A549 (cell line): ENCODE data around the gene ANKFN1. TPM values are rescaled to one million over a fixed set of nuclear protein-coding genes. Genes with fewer than 3 reads are reported as not detected.

Experiments used
- ATAC-seq, 2 experiments: fragments of 200-7000 bp in 1 of 2; fragments of >200 bp in 1 of 2; cut with Nextera tagmentation in 1 of 2; cut with Tn5 transposase in 1 of 2; 3 replicates each; pipeline versions ENCODE4 v1.8.0 to v1.9.1; 2018 to 2020; ENCODE audit warnings: mild to moderate bottlenecking in 1 of 2, moderate library complexity in 1 of 2
- CTCF ChIA-PET: fragments of 300-600 bp; sonication (Branson Sonifier 250); formaldehyde crosslinking; extraction: SDS; loops from one replicate; lab custom pipeline; 2021; ENCODE audit warnings: antibody characterized with exemption, inconsistent platforms; lab: Yijun Ruan, JAX
- POLR2A ChIA-PET: fragments of 350-600 bp; formaldehyde crosslinking; extraction: SDS; loops from one replicate; lab custom pipeline; 2021; ENCODE audit warnings: antibody characterized with exemption, inconsistent platforms; lab: Yijun Ruan, JAX
- DNase-seq, 2 experiments: peaks; one replicate each; pipeline versions ENCODE4 v3.0.0 to v3.0.0-alpha.2; 2011 to 2016; ENCODE audit warnings: low read depth in 1 of 2, low spot score in 1 of 2
- FAIRE-seq: peaks from 2 replicates; lab custom pipeline; 2011; peaks lifted over from hg19 to GRCh38; lab: Jason Lieb, UNC
- H3K27ac ChIP-seq, 2 experiments: fragments of >200 bp; sonication (Bioruptor Twin); formaldehyde crosslinking; 3 replicates each; pipeline ENCODE4 v1.5.1; 2016 to 2017
- H3K4me1 ChIP-seq: fragments of >200 bp; sonication (Bioruptor Twin); formaldehyde crosslinking; 3 replicates; pipeline ENCODE4 v1.6.1; 2016
- H3K4me2 ChIP-seq: fragments of >200 bp; sonication (Bioruptor Twin); formaldehyde crosslinking; 3 replicates; pipeline ENCODE4 v1.6.1; 2016
- H3K4me3 ChIP-seq: fragments of >200 bp; sonication (Bioruptor Twin); formaldehyde crosslinking; 3 replicates; pipeline ENCODE4 v1.5.1; 2016
- H3K9me3 ChIP-seq: fragments of >200 bp; sonication (Bioruptor Twin); formaldehyde crosslinking; 3 replicates; pipeline ENCODE4 v1.6.1; 2016
- BHLHE40 ChIP-seq: IDR thresholded peaks from 2 replicates; pipeline ENCODE4 v1.6.1; 2012; ENCODE audit warnings: low read depth, low read length, inconsistent platforms
- CBX2 ChIP-seq: fragments of 200-600 bp; sonication (generic); IDR thresholded peaks from 2 replicates; pipeline ENCODE4 v1.6.1; 2016; ENCODE audit warnings: low read depth, mild to moderate bottlenecking, borderline replicate concordance
- CBX8 ChIP-seq: fragments of 200-600 bp; sonication (generic); IDR thresholded peaks from 2 replicates; pipeline ENCODE4 v1.6.1; 2016
- CHD4 ChIP-seq: fragments of 200-600 bp; sonication (generic); IDR thresholded peaks from 2 replicates; pipeline ENCODE4 v1.6.1; 2016; ENCODE audit warnings: antibody characterized with exemption, mild to moderate bottlenecking, borderline replicate concordance
- EHF ChIP-seq: fragments of 250-450 bp; sonication (Bioruptor Pico); IDR thresholded peaks from 2 replicates; pipeline ENCODE4 v1.5.0; 2020; ENCODE audit warnings: mild to moderate bottlenecking
- EHMT2 ChIP-seq: fragments of 200-600 bp; sonication (generic); IDR thresholded peaks from 2 replicates; pipeline ENCODE4 v1.6.1; 2016; ENCODE audit warnings: antibody characterized with exemption, low read depth, mild to moderate bottlenecking, moderate library complexity
- ESRRA ChIP-seq: fragments of 150-350 bp; IDR thresholded peaks from 2 replicates; pipeline ENCODE4 v1.6.1; 2014; ENCODE audit warnings: mild to moderate bottlenecking, low read length, borderline replicate concordance
- FOSB ChIP-seq: fragments of 250-450 bp; sonication (Bioruptor Pico); IDR thresholded peaks from 2 replicates; pipeline ENCODE4 v1.5.0; 2020; ENCODE audit warnings: mild to moderate bottlenecking, moderate library complexity
- FOXS1 ChIP-seq: fragments of 250-450 bp; sonication (Bioruptor Pico); IDR thresholded peaks from 2 replicates; pipeline ENCODE4 v1.5.0; 2020; ENCODE audit warnings: mild to moderate bottlenecking, moderate library complexity
- HDAC2 ChIP-seq: fragments of 200-600 bp; sonication (generic); IDR thresholded peaks from 2 replicates; pipeline ENCODE4 v1.6.1; 2016
- HEYL ChIP-seq: fragments of 250-450 bp; sonication (Bioruptor Pico); IDR thresholded peaks from 2 replicates; pipeline ENCODE4 v1.8.0; 2021; ENCODE audit warnings: mild to moderate bottlenecking, moderate library complexity
- HOXB5 ChIP-seq: fragments of 250-450 bp; sonication (Bioruptor Pico); IDR thresholded peaks from 2 replicates; pipeline ENCODE4 v1.5.0; 2020; ENCODE audit warnings: mild to moderate bottlenecking, moderate library complexity
- JUNB ChIP-seq: fragments of >200 bp; sonication (Bioruptor Twin); formaldehyde crosslinking; IDR thresholded peaks from 2 replicates; pipeline ENCODE4 v1.6.1; 2016
- KDM5A ChIP-seq: fragments of 200-600 bp; sonication (generic); IDR thresholded peaks from 2 replicates; pipeline ENCODE4 v1.6.1; 2016; ENCODE audit warnings: antibody characterized with exemption, mild to moderate bottlenecking
- MAZ ChIP-seq: fragments of 150-350 bp; IDR thresholded peaks from 2 replicates; pipeline ENCODE4 v1.6.1; 2014; ENCODE audit warnings: antibody characterized with exemption, low read depth, low read length, borderline replicate concordance
- MYC ChIP-seq: IDR thresholded peaks from 2 replicates; pipeline ENCODE4 v1.6.1; 2012; ENCODE audit warnings: mild to moderate bottlenecking, inconsistent platforms, low read length, improper control_type of control experiment, borderline replicate concordance
- NR3C1 ChIP-seq: fragments of >200 bp; sonication (Bioruptor Twin); formaldehyde crosslinking; IDR thresholded peaks from 3 replicates; pipeline ENCODE4 v1.6.1; 2017
- POLR2AphosphoS2 ChIP-seq: conservative IDR thresholded peaks from 2 replicates; pipeline ENCODE4 v1.6.1; 2012; ENCODE audit warnings: low read length, improper control_type of control experiment, inconsistent platforms
- RCOR1 ChIP-seq: fragments of 150-350 bp; IDR thresholded peaks from 2 replicates; pipeline ENCODE4 v1.6.1; 2014; ENCODE audit warnings: antibody characterized with exemption, low read length, low read depth
- SMC3 ChIP-seq: fragments of >200 bp; sonication (Bioruptor Twin); formaldehyde crosslinking; IDR thresholded peaks from 3 replicates; pipeline ENCODE4 v1.6.1; 2018; ENCODE audit warnings: inconsistent platforms
- ZFP36 ChIP-seq: fragments of 450-650 bp; IDR thresholded peaks from 2 replicates; pipeline ENCODE4 v1.6.1; 2014; ENCODE audit warnings: borderline replicate concordance; ENCODE audit not compliant: partially characterized antibody
- ZNF302 ChIP-seq: fragments of 250-450 bp; sonication (Bioruptor Pico); IDR thresholded peaks from 2 replicates; pipeline ENCODE4 v1.9.0; 2021; ENCODE audit warnings: inconsistent platforms, mild to moderate bottlenecking, moderate library complexity
- WGBS: methylation state at CpG from one replicate; pipeline ENCODE4 v1.1.6; 2017; ENCODE audit errors: missing lambda C conversion rate; 5-methylcytosine and 5-hydroxymethylcytosine counted together
- polyA plus RNA-seq, 4 experiments: library from polyadenylated mRNA; depleted of rRNA in 3 of 4; stranded (reverse); fragments of >200 nt; fragmentation: RNase III in 1 of 4; extraction: RNeasy Plus Mini Kit Qiagen cat#74134 plus additional on column Dnase treatment in 1 of 4; gene quantifications; 2 replicates in 3 of 4; 3 replicates in 1 of 4; pipeline ENCODE4 v1.2.3, GENCODE V29; 2011 to 2017
- TF ChIP-seq, protein P1 (sequence below): fragments of 450-650 bp; IDR thresholded peaks from 2 replicates; pipeline ENCODE4 v1.6.1; 2014; ENCODE audit warnings: antibody characterized with exemption
- TF ChIP-seq, protein P2 (sequence below): fragments of 150-350 bp; IDR thresholded peaks from 2 replicates; pipeline ENCODE4 v1.6.1; 2014; ENCODE audit warnings: low read depth, mild to moderate bottlenecking, low read length
- TF ChIP-seq, protein P3 (sequence below): IDR thresholded peaks from 2 replicates; pipeline ENCODE4 v1.6.1; 2012
- TF ChIP-seq, protein P4 (sequence below): IDR thresholded peaks from 2 replicates; pipeline ENCODE4 v1.6.1; 2012; ENCODE audit warnings: low read depth, borderline replicate concordance
- TF ChIP-seq, protein P5 (sequence below): fragments of >200 bp; sonication (Bioruptor Twin); formaldehyde crosslinking; IDR thresholded peaks from 3 replicates; pipeline ENCODE4 v1.6.1; 2016
- TF ChIP-seq, protein P6 (sequence below): fragments of 200-600 bp; sonication (generic); IDR thresholded peaks from 2 replicates; pipeline ENCODE4 v1.6.1; 2016; ENCODE audit warnings: antibody characterized with exemption, mild to moderate bottlenecking, moderate library complexity

Gene ANKFN1
- polyA plus RNA-seq, 2 of the 4 experiments (the other 2 are of a cell fraction): 0.37 TPM; not detected in 1

DNA sequence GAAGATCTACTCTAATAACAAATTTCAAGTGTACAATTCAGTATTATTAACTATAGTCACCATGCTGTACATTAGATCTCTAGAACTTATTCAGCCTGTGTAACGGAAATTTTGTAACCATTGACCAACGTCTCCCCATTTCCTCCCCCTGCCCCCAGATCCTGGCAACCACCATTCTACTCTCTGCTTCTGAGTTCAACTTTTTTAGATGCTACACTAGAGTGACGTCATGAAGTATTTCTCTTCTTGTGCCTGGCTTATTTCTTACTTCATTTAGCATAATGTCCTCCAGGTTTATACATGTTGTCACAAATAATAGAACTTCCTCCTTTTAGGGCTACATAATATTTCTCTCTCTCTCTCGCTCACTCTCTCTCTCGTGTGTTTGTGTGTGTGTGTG lies 157.5 kb downstream of the ANKFN1 start:
- no peak for FAIRE-seq
- Histone ChIP-seq H3K9me3 (no peaks in the 10 kb centered on the region), H3K4me1 (no peaks in the 10 kb centered on the region), H3K4me2 (no peak overlapping the region), H3K27ac (no peak overlapping the region), H3K4me3 (no peak overlapping the region)
- DNase-seq: no peak
- CTCF ChIA-PET: interaction anchor here (0.6 to 0.8 kb wide), 3 partner anchors 9 to 405 kb away, joined by 3 read pairs; no protein-coding TSS in a partner anchor
- ATAC-seq: no peak
- POLR2A ChIA-PET: no interaction called here
- WGBS: 38% methylated on average over 5 of the region's 5 CpGs
- TF ChIP-seq EHF (CRISPR knock-in tag) (no peak), BHLHE40 (no peak), FOSB (no peak), ESRRA (no peak), RCOR1 (no peak), KDM5A (no peak), POLR2AphosphoS2 (no peak), EHMT2 (no peak), HEYL (CRISPR knock-in tag) (no peak)
- TF ChIP-seq, protein P1, sequence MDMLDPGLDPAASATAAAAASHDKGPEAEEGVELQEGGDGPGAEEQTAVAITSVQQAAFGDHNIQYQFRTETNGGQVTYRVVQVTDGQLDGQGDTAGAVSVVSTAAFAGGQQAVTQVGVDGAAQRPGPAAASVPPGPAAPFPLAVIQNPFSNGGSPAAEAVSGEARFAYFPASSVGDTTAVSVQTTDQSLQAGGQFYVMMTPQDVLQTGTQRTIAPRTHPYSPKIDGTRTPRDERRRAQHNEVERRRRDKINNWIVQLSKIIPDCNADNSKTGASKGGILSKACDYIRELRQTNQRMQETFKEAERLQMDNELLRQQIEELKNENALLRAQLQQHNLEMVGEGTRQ: no peak
- TF ChIP-seq, protein P2, sequence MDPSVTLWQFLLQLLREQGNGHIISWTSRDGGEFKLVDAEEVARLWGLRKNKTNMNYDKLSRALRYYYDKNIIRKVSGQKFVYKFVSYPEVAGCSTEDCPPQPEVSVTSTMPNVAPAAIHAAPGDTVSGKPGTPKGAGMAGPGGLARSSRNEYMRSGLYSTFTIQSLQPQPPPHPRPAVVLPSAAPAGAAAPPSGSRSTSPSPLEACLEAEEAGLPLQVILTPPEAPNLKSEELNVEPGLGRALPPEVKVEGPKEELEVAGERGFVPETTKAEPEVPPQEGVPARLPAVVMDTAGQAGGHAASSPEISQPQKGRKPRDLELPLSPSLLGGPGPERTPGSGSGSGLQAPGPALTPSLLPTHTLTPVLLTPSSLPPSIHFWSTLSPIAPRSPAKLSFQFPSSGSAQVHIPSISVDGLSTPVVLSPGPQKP: no peak

DNA sequence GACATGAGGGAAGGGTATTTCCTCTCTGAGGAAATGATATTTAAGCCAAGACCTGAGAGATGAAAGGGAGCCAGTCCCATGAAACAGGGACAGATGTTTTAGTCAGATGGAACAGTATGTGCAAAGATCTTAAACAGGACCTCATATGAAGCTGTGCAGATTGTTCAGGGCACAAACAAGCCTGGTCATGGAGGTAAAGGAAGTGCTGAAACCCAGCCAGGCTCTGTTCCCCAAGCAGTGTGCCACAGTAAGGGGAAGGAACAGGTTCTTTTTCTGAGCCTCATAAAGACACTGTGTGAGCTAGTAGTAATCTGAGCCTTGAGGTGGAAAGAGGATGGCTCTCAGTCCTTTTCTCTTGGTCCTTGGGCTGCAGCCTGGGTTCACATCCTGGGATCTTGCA lies 159.9 kb downstream of the ANKFN1 start:
- Histone ChIP-seq H3K27ac (no peak overlapping the region), H3K4me1 (no peaks in the 10 kb centered on the region), H3K4me3 (no peak overlapping the region), H3K4me2 (no peak overlapping the region), H3K9me3 (no peaks in the 10 kb centered on the region)
- ChIA-PET POLR2A (no interaction called here), CTCF (no interaction called here)
- no peak for FAIRE-seq
- DNase-seq: no peak
- TF ChIP-seq EHF (CRISPR knock-in tag) (no peak), SMC3 (no peak), POLR2AphosphoS2 (no peak), ZFP36 (no peak), CHD4 (no peak), NR3C1 (no peak), MYC (no peak), HDAC2 (no peak)
- TF ChIP-seq, protein P3, sequence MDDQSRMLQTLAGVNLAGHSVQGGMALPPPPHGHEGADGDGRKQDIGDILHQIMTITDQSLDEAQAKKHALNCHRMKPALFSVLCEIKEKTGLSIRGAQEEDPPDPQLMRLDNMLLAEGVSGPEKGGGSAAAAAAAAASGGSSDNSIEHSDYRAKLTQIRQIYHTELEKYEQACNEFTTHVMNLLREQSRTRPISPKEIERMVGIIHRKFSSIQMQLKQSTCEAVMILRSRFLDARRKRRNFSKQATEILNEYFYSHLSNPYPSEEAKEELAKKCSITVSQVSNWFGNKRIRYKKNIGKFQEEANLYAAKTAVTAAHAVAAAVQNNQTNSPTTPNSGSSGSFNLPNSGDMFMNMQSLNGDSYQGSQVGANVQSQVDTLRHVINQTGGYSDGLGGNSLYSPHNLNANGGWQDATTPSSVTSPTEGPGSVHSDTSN: no peak
- TF ChIP-seq, protein P4, sequence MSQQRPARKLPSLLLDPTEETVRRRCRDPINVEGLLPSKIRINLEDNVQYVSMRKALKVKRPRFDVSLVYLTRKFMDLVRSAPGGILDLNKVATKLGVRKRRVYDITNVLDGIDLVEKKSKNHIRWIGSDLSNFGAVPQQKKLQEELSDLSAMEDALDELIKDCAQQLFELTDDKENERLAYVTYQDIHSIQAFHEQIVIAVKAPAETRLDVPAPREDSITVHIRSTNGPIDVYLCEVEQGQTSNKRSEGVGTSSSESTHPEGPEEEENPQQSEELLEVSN: no peak
- no peak for ATAC-seq

DNA sequence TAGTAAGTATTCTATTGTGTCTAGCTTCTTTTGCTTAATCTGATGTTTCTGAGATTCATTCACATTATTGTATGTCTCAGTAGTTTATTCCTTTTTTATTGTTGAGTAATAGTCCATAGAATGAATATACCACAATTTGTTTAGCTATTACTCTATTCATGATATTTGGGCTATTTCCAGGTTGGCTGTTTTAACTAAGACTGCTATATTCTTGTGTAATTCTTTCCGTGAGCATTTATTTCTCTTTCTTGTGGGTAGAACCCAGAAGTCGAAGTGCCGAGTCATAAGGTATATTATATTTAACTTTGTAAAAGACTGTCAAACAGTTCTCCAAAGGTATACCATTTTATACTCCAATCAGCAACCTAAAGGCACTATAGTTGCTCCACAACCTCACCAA lies 160.8 kb downstream of the ANKFN1 start:
- DNase-seq (no peak), ATAC-seq (no peak), FAIRE-seq (no peak)
- CTCF ChIA-PET: no interaction called here
- POLR2A ChIA-PET: no interaction called here
- H3K4me1 ChIP-seq: no peaks in the 10 kb centered on the region
- no peak overlapping the region for H3K4me3 ChIP-seq
- no peaks in the 10 kb centered on the region for H3K9me3 ChIP-seq
- WGBS: 55% methylated on average over 3 of the region's 3 CpGs
- no peak overlapping the region for H3K4me2 ChIP-seq
- no peak overlapping the region for H3K27ac ChIP-seq
- TF ChIP-seq ZNF302 (CRISPR knock-in tag): no peak
- TF ChIP-seq MAZ: no peak
- TF ChIP-seq NR3C1: no peak
- TF ChIP-seq CBX8: no peak
- TF ChIP-seq, protein P5, sequence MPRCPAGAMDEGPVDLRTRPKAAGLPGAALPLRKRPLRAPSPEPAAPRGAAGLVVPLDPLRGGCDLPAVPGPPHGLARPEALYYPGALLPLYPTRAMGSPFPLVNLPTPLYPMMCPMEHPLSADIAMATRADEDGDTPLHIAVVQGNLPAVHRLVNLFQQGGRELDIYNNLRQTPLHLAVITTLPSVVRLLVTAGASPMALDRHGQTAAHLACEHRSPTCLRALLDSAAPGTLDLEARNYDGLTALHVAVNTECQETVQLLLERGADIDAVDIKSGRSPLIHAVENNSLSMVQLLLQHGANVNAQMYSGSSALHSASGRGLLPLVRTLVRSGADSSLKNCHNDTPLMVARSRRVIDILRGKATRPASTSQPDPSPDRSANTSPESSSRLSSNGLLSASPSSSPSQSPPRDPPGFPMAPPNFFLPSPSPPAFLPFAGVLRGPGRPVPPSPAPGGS: no peak
- TF ChIP-seq ESRRA: no peak
- TF ChIP-seq ZFP36: no peak
- no peak for TF ChIP-seq CBX2
- no peak for TF ChIP-seq FOXS1
- TF ChIP-seq, protein P6, sequence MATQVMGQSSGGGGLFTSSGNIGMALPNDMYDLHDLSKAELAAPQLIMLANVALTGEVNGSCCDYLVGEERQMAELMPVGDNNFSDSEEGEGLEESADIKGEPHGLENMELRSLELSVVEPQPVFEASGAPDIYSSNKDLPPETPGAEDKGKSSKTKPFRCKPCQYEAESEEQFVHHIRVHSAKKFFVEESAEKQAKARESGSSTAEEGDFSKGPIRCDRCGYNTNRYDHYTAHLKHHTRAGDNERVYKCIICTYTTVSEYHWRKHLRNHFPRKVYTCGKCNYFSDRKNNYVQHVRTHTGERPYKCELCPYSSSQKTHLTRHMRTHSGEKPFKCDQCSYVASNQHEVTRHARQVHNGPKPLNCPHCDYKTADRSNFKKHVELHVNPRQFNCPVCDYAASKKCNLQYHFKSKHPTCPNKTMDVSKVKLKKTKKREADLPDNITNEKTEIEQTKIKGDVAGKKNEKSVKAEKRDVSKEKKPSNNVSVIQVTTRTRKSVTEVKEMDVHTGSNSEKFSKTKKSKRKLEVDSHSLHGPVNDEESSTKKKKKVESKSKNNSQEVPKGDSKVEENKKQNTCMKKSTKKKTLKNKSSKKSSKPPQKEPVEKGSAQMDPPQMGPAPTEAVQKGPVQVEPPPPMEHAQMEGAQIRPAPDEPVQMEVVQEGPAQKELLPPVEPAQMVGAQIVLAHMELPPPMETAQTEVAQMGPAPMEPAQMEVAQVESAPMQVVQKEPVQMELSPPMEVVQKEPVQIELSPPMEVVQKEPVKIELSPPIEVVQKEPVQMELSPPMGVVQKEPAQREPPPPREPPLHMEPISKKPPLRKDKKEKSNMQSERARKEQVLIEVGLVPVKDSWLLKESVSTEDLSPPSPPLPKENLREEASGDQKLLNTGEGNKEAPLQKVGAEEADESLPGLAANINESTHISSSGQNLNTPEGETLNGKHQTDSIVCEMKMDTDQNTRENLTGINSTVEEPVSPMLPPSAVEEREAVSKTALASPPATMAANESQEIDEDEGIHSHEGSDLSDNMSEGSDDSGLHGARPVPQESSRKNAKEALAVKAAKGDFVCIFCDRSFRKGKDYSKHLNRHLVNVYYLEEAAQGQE: no peak
- no peak for TF ChIP-seq HOXB5 (CRISPR knock-in tag)
- TF ChIP-seq JUNB: no peak
